HG03280 (cell line): Measurements from ENCODE around the gene SLC44A3.

Source experiments
- ATAC-seq: cut with Tn5 transposase; IDR thresholded peaks from one replicate; pipeline ENCODE4 v1.9.1; 2021; ENCODE audit warnings: mild to moderate bottlenecking, moderate library complexity; ENCODE audit not compliant: unreplicated experiment

SLC44A3 gene

GRCh38 chr1:94799206-94799605 lies 21.0 kb upstream of the SLC44A3 start:
- ATAC-seq = no peak

GRCh38 chr1:94801919-94802546 lies 18.1 kb upstream of the SLC44A3 start:
- ATAC-seq = no peak

GRCh38 chr1:94803106-94803505 lies 17.1 kb upstream of the SLC44A3 start:
- ATAC-seq = no peak

GRCh38 chr1:94803517-94804441 lies 16.4 kb upstream of the SLC44A3 start:
- no peak for ATAC-seq

- ATAC-seq = no peak
Observed at GRCh38 chr1:94804442-94804837, 15.7 kb upstream of the SLC44A3 start.

GRCh38 chr1:94805912-94806311 lies 14.2 kb upstream of the SLC44A3 start:
- no peak for ATAC-seq

GRCh38 chr1:94806441-94806871 lies 13.7 kb upstream of the SLC44A3 start:
- no peak for ATAC-seq

- no peak for ATAC-seq
Observed at GRCh38 chr1:94807742-94808491, 12.2 kb upstream of the SLC44A3 start.

GRCh38 chr1:94808669-94809068 lies 11.5 kb upstream of the SLC44A3 start:
- no peak for ATAC-seq

GRCh38 chr1:94812985-94813384 lies 7.2 kb upstream of the SLC44A3 start:
- ATAC-seq = no peak

- ATAC-seq = no peak
Observed at GRCh38 chr1:94816030-94816429, 4.1 kb upstream of the SLC44A3 start.

- ATAC-seq = no peak
Observed at GRCh38 chr1:94817712-94818111, 2.4 kb upstream of the SLC44A3 start.

GRCh38 chr1:94819238-94819944 lies 766 bp upstream of the SLC44A3 start:
- no peak for ATAC-seq

GRCh38 chr1:94820936-94821335 lies 779 bp downstream of the SLC44A3 start:
- ATAC-seq = no peak

GRCh38 chr1:94821636-94822305 lies 1.6 kb downstream of the SLC44A3 start:
- no peak for ATAC-seq

- ATAC-seq = no peak
Observed at GRCh38 chr1:94823116-94823515, 3.0 kb downstream of the SLC44A3 start.

- ATAC-seq = no peak
Observed at GRCh38 chr1:94825936-94826335, 5.8 kb downstream of the SLC44A3 start.

- ATAC-seq = no peak
Observed at GRCh38 chr1:94827434-94827833, 7.3 kb downstream of the SLC44A3 start.

GRCh38 chr1:94828251-94828650 lies 8.1 kb downstream of the SLC44A3 start:
- ATAC-seq = no peak

- ATAC-seq = no peak
Observed at GRCh38 chr1:94831641-94832040, 11.5 kb downstream of the SLC44A3 start.
